Gastrocnemius medialis (tissue), 4 donors: Measurements from ENCODE around the gene CAV2.

Experiments used
- POLR2A ChIP-seq, 2 donors: fragments of 450-650 bp; IDR thresholded peaks; one replicate each; pipeline ENCODE4 v1.6.1; 2017; ENCODE audit warnings: antibody characterized with exemption in 2 of 2, mild to moderate bottlenecking in 2 of 2, moderate library complexity in 2 of 2
- TF ChIP-seq, protein P1 (sequence below), 5 experiments: fragments of 450-650 bp in 3 of 5; fragments of 200-600 bp in 2 of 5; sonication (generic) in 2 of 5; IDR thresholded peaks in 4 of 5; conservative IDR thresholded peaks in 1 of 5; 1 replicate in 4 of 5; 2 replicates in 1 of 5; pipeline ENCODE4 v1.5.1; 2016 to 2019; ENCODE audit warnings: antibody characterized with exemption in 5 of 5, mild to moderate bottlenecking in 3 of 5, moderate library complexity in 3 of 5

DNA sequence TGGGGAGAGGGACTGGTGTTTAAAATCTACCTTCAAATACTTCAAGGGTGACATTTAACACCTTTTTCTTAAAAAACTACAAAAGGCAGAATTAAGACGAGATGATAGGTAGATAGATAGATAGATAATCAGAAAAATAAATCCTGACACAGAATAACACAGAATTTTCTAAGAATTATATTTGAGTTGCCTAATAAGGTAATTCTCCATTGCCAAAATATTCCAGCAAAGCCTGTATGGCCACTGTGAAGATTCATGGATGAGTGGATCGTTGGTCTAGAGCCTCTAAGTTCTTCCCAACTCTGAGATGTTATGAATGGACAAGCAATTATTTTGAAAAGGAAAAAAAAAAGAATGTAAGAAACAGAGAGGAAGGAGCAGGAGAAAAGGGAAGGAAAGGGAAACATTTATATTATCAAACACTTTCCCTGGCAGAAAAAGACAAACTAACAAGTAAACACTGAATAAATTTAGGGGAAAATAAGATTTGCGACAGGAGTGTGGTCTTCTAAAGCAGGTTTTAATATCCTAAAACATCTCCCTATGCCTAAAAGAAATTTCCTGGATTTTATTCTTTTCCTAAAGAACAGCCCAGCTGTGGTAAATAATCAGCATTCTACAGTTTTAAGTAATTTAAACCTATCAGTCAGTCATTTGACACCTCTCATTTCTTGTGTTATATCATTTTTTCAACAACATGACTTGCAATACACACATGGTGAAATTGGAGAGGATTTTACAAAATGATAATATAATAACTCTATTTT is 7.5 kb upstream of the CAV2 start:
- TF ChIP-seq, protein P1, sequence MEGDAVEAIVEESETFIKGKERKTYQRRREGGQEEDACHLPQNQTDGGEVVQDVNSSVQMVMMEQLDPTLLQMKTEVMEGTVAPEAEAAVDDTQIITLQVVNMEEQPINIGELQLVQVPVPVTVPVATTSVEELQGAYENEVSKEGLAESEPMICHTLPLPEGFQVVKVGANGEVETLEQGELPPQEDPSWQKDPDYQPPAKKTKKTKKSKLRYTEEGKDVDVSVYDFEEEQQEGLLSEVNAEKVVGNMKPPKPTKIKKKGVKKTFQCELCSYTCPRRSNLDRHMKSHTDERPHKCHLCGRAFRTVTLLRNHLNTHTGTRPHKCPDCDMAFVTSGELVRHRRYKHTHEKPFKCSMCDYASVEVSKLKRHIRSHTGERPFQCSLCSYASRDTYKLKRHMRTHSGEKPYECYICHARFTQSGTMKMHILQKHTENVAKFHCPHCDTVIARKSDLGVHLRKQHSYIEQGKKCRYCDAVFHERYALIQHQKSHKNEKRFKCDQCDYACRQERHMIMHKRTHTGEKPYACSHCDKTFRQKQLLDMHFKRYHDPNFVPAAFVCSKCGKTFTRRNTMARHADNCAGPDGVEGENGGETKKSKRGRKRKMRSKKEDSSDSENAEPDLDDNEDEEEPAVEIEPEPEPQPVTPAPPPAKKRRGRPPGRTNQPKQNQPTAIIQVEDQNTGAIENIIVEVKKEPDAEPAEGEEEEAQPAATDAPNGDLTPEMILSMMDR (IDR thresholded peaks at IDR 0.05 in 4 of 5, conservative IDR thresholded peaks at IDR 0.05 in 1 of 5) = no peak
- TF ChIP-seq POLR2A (IDR thresholded peaks at IDR 0.05) = no peak
